Right lobe of liver (tissue), 4 donors: ENCODE results near the gene FAM50A.

Source experiments
- CTCF ChIP-seq, 4 donors: fragments of 200-600 bp in 3 of 4; fragments of 450-650 bp in 1 of 4; IDR thresholded peaks; one replicate each; pipeline versions ENCODE4 v1.5.1 to v1.8.0; 2016 to 2022; ENCODE audit warnings: antibody characterized with exemption in 4 of 4, mild to moderate bottlenecking in 2 of 4
- POLR2A ChIP-seq: fragments of 450-650 bp; IDR thresholded peaks from one replicate; pipeline ENCODE4 v1.6.1; 2017; ENCODE audit warnings: antibody characterized with exemption, mild to moderate bottlenecking
- donor health status: DM: no; HTN: no; CAD: no.
- donor health status: DM: no; HTN: no; CAD: no.
- donor health status: DM: no; HTN: yes; CAD: no.

GRCh38 chrX:154462396-154462795, 18.5 kb downstream of the FAM50A start:
- TF ChIP-seq CTCF (IDR thresholded peaks at IDR 0.05) (no peak), POLR2A (no peak)
